ENCODE measurements around the gene CNTN3.

DNA sequence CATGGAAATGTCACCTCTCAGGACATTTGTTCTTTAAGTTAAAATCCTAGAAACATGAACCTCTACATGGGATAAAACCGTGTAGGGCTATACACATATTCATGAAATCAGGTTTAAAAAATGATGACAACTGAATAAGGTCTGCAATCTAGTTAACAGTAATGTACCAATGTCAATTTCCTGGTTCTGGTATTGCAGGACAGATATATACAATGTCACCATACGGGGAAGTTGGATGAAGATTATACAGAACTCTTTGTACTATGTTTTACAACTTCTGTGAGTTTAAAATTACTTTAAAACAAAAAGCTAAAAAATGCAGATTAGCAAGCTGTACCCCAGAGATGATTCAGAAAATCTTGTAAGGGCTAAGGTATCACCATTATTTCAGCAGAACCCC, 6.7 kb downstream of the CNTN3 start:
- TF ChIP-seq, protein P1, sequence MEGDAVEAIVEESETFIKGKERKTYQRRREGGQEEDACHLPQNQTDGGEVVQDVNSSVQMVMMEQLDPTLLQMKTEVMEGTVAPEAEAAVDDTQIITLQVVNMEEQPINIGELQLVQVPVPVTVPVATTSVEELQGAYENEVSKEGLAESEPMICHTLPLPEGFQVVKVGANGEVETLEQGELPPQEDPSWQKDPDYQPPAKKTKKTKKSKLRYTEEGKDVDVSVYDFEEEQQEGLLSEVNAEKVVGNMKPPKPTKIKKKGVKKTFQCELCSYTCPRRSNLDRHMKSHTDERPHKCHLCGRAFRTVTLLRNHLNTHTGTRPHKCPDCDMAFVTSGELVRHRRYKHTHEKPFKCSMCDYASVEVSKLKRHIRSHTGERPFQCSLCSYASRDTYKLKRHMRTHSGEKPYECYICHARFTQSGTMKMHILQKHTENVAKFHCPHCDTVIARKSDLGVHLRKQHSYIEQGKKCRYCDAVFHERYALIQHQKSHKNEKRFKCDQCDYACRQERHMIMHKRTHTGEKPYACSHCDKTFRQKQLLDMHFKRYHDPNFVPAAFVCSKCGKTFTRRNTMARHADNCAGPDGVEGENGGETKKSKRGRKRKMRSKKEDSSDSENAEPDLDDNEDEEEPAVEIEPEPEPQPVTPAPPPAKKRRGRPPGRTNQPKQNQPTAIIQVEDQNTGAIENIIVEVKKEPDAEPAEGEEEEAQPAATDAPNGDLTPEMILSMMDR (IDR thresholded peaks at IDR 0.05) = no peak
- TF ChIP-seq POLR2A (IDR thresholded peaks at IDR 0.05) (no peak), EP300 (IDR thresholded peaks at IDR 0.05) (no peak)
